GM21717 (cell line): ENCODE data around the gene GDF10.

ENCODE experiments used
- ATAC-seq: cut with Tn5 transposase; IDR thresholded peaks from one replicate; pipeline ENCODE4 v1.9.1; 2021; ENCODE audit warnings: mild to moderate bottlenecking, moderate library complexity; ENCODE audit not compliant: unreplicated experiment

GDF10 gene

DNA sequence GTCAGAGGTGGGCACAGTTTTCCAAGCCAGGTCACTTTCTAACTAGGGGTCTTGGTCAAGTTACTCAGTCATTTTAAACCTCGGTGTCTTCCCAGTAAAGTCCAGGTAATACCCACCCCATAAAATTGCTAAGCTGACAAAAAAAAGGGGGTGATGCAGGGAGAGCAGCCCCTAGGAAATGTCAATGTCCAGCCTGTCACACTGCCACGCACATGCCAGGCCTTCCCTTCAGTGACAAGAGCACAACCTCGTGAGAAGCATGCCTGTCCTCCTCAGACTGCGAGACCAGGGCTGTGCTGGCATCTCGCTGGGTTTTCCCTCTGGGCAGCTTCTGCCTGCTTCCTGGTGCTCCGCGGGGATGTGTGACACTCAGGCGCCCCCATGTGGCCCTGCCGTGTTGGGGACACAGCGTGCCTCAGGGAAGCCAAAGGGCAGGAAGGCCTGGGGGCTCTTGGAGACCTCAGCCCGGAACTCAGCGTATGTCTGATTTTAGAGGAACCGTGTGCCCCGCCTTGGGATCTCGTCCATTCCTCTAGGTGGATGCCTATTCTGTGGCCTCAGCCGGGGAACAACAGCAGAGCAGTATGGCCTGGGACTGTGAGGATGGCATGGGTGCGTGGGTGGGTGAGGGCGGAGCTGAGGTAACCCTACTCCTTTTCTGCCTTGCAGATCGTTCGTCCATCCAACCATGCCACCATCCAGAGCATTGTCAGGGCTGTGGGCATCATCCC, 12.1 kb downstream of the GDF10 start:
- peak; percentile 64 for ATAC-seq

GRCh38 chr10:47312663-47312995, 12.6 kb downstream of the GDF10 start:
- no peak for ATAC-seq

DNA sequence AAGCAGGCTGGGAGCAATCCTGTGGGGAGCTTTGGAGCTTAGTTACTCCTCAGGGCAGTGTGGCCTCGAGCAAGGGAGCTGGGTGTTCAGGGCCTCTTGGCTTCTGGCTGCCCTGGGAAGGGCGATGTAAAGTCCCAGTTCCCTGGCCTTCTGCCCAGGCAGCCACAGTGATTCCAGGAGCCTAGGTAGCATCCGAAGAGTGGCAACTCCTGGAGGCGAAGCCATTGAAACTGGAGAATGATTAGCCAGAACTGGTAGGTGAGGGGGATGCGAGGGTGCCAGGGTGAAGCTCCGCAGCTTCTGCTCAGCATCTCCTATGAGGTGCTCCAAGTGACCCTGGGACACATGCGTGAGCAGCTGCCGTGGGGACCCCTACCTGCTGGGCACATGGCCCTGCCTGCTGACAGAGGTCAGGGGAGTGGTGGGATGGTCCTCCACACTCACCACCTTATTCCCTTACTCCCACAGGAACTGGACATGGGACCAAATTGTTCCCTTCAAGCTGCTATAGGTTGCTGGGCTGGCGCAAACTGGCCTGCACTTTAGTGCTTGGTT, 14.5 kb downstream of the GDF10 start:
- ATAC-seq: no peak

DNA sequence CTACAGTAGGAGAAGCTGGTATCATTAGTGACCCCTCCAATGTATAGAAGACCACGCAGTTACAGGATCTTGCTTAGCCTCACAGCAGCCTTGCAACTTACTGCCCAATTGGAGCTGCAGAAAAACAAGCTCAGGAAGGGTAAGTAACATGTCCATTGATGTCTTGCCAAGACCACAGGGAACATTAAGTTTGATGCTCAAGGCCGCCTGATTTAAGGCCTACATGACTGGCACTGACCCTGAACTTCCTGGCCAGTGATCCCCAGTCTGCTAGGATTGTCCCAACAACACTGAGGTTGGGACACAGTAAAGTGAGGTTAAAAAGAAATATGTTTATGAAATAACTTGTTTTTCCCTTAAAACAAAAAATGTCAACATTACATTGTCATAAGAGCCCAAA, 15.4 kb downstream of the GDF10 start:
- no peak for ATAC-seq

DNA sequence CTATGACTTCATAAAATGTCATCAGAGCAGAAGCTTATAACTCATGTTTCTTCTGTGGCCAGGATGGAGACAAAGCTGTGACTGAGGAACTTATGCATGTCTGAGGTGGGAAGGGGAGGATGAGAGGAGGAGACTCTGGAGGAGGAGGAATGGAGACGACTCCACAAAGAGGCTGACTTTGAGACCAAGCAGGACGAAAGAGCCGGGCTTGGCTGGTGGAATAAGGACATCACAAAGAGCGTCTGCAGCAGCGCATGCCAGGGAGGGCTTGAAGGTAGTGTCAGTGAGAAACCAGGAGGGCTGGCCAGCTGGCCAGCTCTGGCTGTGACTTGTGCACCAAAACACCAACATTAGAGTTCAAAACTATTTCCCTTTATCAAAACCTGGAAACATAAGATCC, 16.1 kb downstream of the GDF10 start:
- ATAC-seq: no peak

DNA sequence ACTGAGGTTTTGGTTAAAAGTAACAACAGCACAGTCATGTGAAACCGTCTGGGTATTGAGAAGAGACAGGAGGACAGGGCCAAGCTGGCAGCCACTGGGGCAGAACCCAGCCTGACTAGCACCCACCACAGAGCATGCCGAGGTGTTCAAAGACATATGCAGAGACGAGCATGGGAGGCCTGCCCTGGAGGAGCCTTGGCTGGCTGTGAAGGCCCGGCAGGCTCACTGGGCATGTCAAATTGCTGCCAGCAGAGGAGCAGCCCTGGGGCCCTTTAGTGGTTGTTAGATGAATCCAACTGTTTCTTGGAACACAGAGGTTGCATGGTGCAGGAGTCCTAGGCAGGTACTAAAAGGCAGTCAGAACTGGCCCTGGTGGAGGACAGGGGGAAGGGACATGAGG, 17.3 kb downstream of the GDF10 start:
- no peak for ATAC-seq

GRCh38 chr10:47318706-47319105, 18.7 kb downstream of the GDF10 start:
- ATAC-seq: no peak

DNA sequence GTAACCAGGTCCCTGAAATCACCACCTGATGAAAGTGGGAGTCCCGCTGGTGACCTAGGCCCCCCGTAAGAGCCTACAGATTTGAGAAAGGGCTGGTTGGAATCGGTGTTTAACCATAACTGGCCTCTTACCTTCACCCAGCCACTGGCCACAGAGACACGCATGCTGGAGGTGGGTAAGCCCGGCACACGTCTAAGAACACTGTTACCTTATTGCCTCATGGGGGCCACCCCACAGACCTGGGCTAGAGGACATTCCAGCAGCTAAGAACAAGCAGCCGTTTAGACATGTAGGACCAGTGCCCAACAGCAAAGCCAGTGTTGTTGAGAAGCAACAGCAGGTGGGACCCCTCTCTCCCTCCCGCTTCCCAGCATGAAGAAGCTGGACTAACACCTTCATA, 19.8 kb downstream of the GDF10 start:
- ATAC-seq: no peak

DNA sequence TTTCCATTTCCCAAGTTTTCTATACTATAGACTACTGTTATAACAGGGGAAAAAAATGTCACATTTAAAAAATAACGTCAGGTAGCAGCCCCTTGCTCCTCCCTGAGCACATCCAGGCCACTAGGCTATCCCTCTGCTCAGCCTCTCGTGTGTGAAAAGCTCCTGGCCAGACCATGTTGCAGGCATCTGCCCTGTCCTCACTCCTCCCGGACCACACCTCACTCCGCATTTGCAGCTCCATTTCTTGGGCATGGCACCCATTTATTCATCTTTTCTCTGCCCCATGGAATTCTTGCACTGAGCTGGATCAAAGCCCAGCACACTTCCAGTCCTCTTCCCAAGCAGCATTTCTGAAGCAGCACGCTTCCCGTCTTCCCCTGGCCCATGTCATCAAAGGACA, 20.8 kb downstream of the GDF10 start:
- ATAC-seq: no peak

DNA sequence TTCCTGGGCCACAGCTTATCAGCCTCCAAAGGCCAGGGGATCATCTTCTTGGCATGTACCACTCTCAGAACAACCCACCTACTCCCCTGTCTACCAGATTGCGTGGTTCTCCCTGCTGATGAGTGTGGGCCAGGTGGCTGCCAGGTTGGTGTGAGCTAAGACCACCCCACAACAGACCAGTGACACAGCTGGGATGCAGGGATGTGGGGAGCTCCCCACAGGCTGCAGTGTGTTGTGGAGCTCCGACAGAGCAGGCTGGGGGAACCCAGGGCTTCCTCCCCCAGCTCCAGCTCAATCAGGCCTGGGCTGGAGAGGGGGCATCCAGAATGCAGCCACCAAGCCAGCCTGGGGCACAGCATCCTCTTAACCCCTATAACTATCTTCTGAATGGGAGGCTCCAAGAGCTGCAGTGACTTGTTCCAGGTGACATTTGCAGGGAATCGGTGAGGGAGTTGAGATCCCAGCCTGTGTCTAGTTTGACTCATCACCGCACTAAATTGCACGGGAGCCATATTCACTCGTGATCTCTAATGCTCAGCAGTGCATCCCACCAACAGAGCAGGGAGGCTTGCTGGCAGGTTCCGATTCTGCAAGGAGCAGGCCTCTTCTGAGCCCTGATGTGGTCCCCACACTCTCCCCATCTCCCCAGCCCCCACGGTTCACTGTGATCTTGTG, 21.7 kb downstream of the GDF10 start:
- no peak for ATAC-seq

DNA sequence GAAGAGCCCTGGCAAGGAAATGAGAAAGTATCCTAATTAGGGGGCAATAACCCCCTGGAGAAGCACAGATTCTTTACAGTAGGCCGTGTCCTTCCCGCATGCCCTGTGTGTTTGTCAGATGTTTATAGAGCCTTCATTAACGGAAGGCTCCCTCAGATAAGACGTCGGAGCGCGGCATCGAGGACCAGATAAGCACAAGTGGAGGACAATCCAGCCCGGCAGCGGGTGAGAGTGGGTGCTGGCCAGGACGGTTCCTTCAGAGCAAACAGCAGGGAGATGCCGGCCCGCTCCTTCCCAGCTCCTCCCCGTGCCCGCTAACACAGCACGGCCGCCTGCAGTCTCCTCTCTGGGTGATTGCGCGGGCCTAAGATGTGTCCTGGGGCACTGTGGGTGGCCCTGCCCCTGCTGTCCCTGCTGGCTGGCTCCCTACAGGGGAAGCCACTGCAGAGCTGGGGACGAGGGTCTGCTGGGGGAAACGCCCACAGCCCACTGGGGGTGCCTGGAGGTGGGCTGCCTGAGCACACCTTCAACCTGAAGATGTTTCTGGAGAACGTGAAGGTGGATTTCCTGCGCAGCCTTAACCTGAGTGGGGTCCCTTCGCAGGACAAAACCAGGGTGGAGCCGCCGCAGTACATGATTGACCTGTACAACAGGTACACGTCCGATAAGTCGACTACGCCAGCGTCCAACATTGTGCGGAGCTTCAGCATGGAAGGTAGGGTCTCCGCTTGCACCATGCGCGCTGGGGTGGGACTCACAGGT, 22.5 kb downstream of the GDF10 start, which contains the start of gene GDF2:
Gene GDF2, plus strand, starts transcription at position 155 of the 762 bp plus-strand sequence. Its CDS starts 215 bp downstream, at position 370.
- no peak for ATAC-seq

GRCh38 chr10:47323087-47323486, 23.1 kb downstream of the GDF10 start:
- no peak for ATAC-seq

GRCh38 chr10:47323636-47324296, 23.8 kb downstream of the GDF10 start:
- no peak for ATAC-seq

- ATAC-seq: no peak
These were observed 25.6 kb downstream of the GDF10 start for GRCh38 chr10:47325303-47326291.

DNA sequence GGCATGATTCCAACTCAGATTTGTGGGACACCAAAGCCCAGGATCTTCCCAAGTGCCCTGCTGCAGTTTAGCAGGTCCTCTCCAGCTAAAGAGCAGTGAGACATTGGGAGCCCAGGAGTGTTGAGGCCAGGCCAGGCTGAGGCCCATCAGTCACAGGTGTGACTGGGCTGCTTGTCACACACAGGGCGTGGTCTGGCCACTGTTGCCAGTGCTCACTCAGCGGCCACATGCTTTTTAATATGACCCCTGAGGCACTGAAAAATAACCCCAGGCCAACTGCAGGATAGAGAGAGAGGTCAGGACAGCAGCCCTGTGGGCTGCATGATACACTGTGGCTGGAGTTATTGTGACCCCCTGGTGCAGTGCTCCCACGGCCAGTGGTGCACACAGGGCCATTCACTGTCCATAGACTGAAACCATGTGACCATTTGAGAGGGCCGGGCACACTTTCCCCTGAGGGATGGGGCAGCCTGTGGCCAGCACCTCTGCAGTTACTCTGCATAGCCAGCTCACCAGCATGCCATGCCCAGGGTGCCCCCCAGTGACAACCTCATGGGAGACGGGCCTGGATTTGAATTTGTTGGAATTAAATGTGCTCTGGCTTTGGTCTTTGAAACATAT, 26.4 kb downstream of the GDF10 start:
- no peak for ATAC-seq

- no peak for ATAC-seq
These were observed 26.9 kb downstream of the GDF10 start for GRCh38 chr10:47326927-47327330.

- ATAC-seq: no peak
These were observed 29.9 kb downstream of the GDF10 start for GRCh38 chr10:47329855-47330254.

- no peak for ATAC-seq
These were observed 30.4 kb downstream of the GDF10 start for GRCh38 chr10:47330366-47330765.

DNA sequence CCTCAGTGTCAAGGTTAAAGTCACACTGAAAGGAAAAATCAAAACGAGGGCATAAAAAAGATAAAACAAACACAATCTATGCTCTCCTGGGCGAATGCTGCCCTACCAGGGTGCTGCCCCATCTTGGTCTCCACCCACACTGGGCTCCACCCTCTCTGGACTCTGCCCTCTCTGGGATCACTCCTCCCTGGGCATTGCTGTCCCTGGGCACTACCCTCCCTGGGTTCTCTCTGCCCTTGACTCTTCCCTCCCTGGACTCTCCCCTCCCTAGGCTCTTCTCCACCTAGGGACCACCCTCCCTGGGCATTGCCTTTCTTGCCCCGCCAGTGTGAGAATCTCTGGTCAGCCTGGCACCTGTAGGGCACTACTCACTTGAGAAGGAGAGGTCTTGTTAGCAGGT, 30.8 kb downstream of the GDF10 start:
- no peak for ATAC-seq
